Caco-2 (cell line): ENCODE measurements around the gene HUS1. TPM values are rescaled to one million over a fixed set of nuclear protein-coding genes. Genes with fewer than 3 reads are reported as not detected.
"Not testable (repeated sequence)": the region's sequence is repeated elsewhere in the genome, so short reads cannot be mapped to it uniquely, and the experiment has no call there.

Source experiments
- BruUV-seq: library from RNA; stranded (reverse); fragments of 400-500 nt; replicated peaks from 2 replicates; lab custom pipeline; 2021; lab: Mats Ljungman, UMichigan
- CTCF ChIA-PET: fragments of 300-600 bp; sonication (Branson Sonifier 250); formaldehyde crosslinking; loops from one replicate; lab custom pipeline; 2022; ENCODE audit warnings: antibody characterized with exemption; lab: Charles Lee
- POLR2A ChIA-PET: fragments of 300-600 bp; sonication (Branson Sonifier 250); formaldehyde crosslinking; loops from one replicate; lab custom pipeline; 2022; ENCODE audit warnings: antibody characterized with exemption; lab: Charles Lee
- DNase-seq, 2 experiments: peaks; one replicate each; pipeline versions ENCODE4 v3.0.0 to v3.0.0-alpha.2; 2020 to 2022
- H3K27me3 ChIP-seq: replicated peaks from 2 replicates; pipeline ENCODE4 v1.6.0; 2011; ENCODE audit warnings: low read length; ENCODE audit not compliant: control insufficient read depth, insufficient read depth
- H3K36me3 ChIP-seq: 2 replicates; pipeline ENCODE4 v1.5.1; 2011; ENCODE audit warnings: low read length; ENCODE audit not compliant: control insufficient read depth, insufficient read depth
- H3K4me1 ChIP-seq: fragments of 250-450 bp; sonication (Bioruptor Pico); 2 replicates; pipeline ENCODE4 v1.5.1; 2020; ENCODE audit warnings: mild to moderate bottlenecking
- H3K4me3 ChIP-seq: 2 replicates; pipeline ENCODE4 v1.5.1; 2011; ENCODE audit warnings: low read depth, mild to moderate bottlenecking, control low read depth, low read length
- H3K9me3 ChIP-seq: fragments of 250-450 bp; sonication (Bioruptor Pico); 2 replicates; pipeline ENCODE4 v1.5.1; 2020; ENCODE audit warnings: mild to moderate bottlenecking, moderate library complexity
- H3K27ac Mint-ChIP-seq: one replicate; pipeline ENCODE4 v1.8.0; 2022; ENCODE audit warnings: mixed read lengths; ENCODE audit not compliant: unreplicated experiment
- H3K27me3 Mint-ChIP-seq: one replicate; pipeline ENCODE4 v1.8.0; 2022; ENCODE audit warnings: mixed read lengths; ENCODE audit not compliant: insufficient read depth, unreplicated experiment
- H3K36me3 Mint-ChIP-seq: one replicate; pipeline ENCODE4 v1.8.0; 2022; ENCODE audit warnings: mild to moderate bottlenecking, mixed read lengths; ENCODE audit not compliant: insufficient read depth, unreplicated experiment
- H3K4me1 Mint-ChIP-seq: one replicate; pipeline ENCODE4 v1.8.0; 2022; ENCODE audit warnings: low read depth, mixed read lengths; ENCODE audit not compliant: unreplicated experiment
- H3K4me3 Mint-ChIP-seq: one replicate; pipeline ENCODE4 v1.8.0; 2022; ENCODE audit warnings: mild to moderate bottlenecking, moderate library complexity, mixed read lengths; ENCODE audit not compliant: unreplicated experiment
- H3K9me3 Mint-ChIP-seq: one replicate; pipeline ENCODE4 v1.8.0; 2022; ENCODE audit warnings: mixed read lengths; ENCODE audit not compliant: unreplicated experiment
- CTCF ChIP-seq, 2 experiments: fragments of 200-600 bp in 1 of 2; IDR thresholded peaks; 1 replicate in 1 of 2; 2 replicates in 1 of 2; pipeline versions ENCODE4 v1.5.1 to v1.8.0; 2011 to 2022; ENCODE audit warnings: antibody characterized with exemption in 1 of 2, control low read depth in 1 of 2, inconsistent platforms in 1 of 2, low read depth in 1 of 2, low read length in 1 of 2, mild to moderate bottlenecking in 1 of 2, moderate library complexity in 1 of 2; ENCODE audit not compliant: insufficient read depth in 1 of 2, severe bottlenecking in 1 of 2, unreplicated experiment in 1 of 2
- intact Hi-C: fragments of 100-400 bp; cut with micrococcal nuclease; formaldehyde crosslinking; loops from one replicate; pipeline ENCODE4 v1.10.0; 2022; ENCODE audit not compliant: unreplicated experiment
- total RNA-seq: library from RNA; stranded (reverse); gene quantifications from 2 replicates; pipeline ENCODE4 v1.2.3, GENCODE V29; 2022

The HUS1 gene
- total RNA-seq, 1 experiment from 2014 or later, result 32.3 TPM

GRCh38 chr7:47991270-47991669, 11.9 kb upstream of the HUS1 start:
- Histone ChIP-seq H3K4me1 (peaks cover 23% of the 10 kb centered on the region), H3K9me3 (no peaks in the 10 kb centered on the region), H3K27me3 (no peaks in the 10 kb centered on the region), H3K4me3 (no peak overlapping the region), H3K36me3 (no peaks in the 10 kb centered on the region)
- Mint-ChIP-seq H3K27ac (peak overlapping the region; percentile 68), H3K4me3 (peak overlapping the region; percentile 85), H3K27me3 (no peaks in the 10 kb centered on the region), H3K9me3 (peaks cover 13% of the 10 kb centered on the region), H3K4me1 (peaks cover 25% of the 10 kb centered on the region), H3K36me3 (no peaks in the 10 kb centered on the region)
- ChIA-PET CTCF (interaction anchor here (0.6 to 2.3 kb wide), 8 partner anchors 9 to 164 kb away, joined by 3 to 27 read pairs (median 7); partner anchors contain the start of genes PKD1L1 and UPP1), POLR2A (no interaction called here)
- no peak for TF ChIP-seq CTCF (IDR thresholded peaks at IDR 0.05; ENCODE audit: insufficient read depth in 1 of 2, low read depth in 1 of 2, low read length in 1 of 2, severe bottlenecking in 1 of 2, unreplicated experiment in 1 of 2)
- intact Hi-C loops, result loop anchor here (1.0 kb wide), 3 partner anchors 98 to 163 kb away; partner anchors contain the start of gene UPP1
- DNase-seq, result no peak
- no TSS peak for BruUV-seq

GRCh38 chr7:47990592-47990991, 11.2 kb upstream of the HUS1 start:
- TF ChIP-seq CTCF (IDR thresholded peaks at IDR 0.05; ENCODE audit: insufficient read depth in 1 of 2, low read depth in 1 of 2, low read length in 1 of 2, severe bottlenecking in 1 of 2, unreplicated experiment in 1 of 2), result no peak
- peaks cover 25% of the 10 kb centered on the region for H3K4me1 Mint-ChIP-seq
- no peaks in the 10 kb centered on the region for H3K36me3 Mint-ChIP-seq
- Histone ChIP-seq H3K27me3 (no peaks in the 10 kb centered on the region), H3K9me3 (no peaks in the 10 kb centered on the region), H3K36me3 (no peaks in the 10 kb centered on the region), H3K4me1 (peaks cover 23% of the 10 kb centered on the region), H3K4me3 (no peak overlapping the region)
- H3K27me3 Mint-ChIP-seq, result no peaks in the 10 kb centered on the region
- CTCF ChIA-PET, result interaction anchor here (2.3 kb wide), 1 partner anchor 118 kb away, joined by 9 read pairs; no protein-coding TSS in a partner anchor
- POLR2A ChIA-PET, result no interaction called here
- DNase-seq, result no peak
- H3K4me3 Mint-ChIP-seq, result no peak overlapping the region
- intact Hi-C loops, result no loop called here
- H3K9me3 Mint-ChIP-seq, result peaks cover 13% of the 10 kb centered on the region
- no TSS peak for BruUV-seq
- H3K27ac Mint-ChIP-seq, result no peak overlapping the region

- H3K9me3 Mint-ChIP-seq, POLR2A ChIA-PET, H3K36me3 Mint-ChIP-seq, H3K9me3 ChIP-seq, H3K4me3 ChIP-seq, H3K4me3 Mint-ChIP-seq, H3K27me3 ChIP-seq, BruUV-seq, H3K27me3 Mint-ChIP-seq, H3K36me3 ChIP-seq: not testable (repeated sequence)
- peak; percentile 62 to 70 for DNase-seq
- CTCF ChIA-PET, result interaction anchor here (1.5 kb wide), 1 partner anchor 121 kb away, joined by 6 read pairs; no protein-coding TSS in a partner anchor
- peaks cover 23% of the 10 kb centered on the region for H3K4me1 ChIP-seq
- Mint-ChIP-seq H3K4me1 (peaks cover 25% of the 10 kb centered on the region), H3K27ac (peak overlapping the region; percentile 46)
- intact Hi-C loops, result loop anchor here (1.0 kb wide), 1 partner anchor 11 kb away; the partner anchor contains the start of gene HUS1
Observed at GRCh38 chr7:47989607-47990400, 10.4 kb upstream of the HUS1 start.
